DND-41 (cell line): ENCODE measurements around the gene KIAA1328.

ENCODE experiments used
- CTCF ChIP-seq: IDR thresholded peaks from 2 replicates; pipeline ENCODE4 v1.5.1; 2012; ENCODE audit warnings: borderline replicate concordance, low read length, moderate library complexity, mild to moderate bottlenecking; ENCODE audit not compliant: poor library complexity, severe bottlenecking; ENCODE audit errors: extremely low read depth
- EZH2 ChIP-seq: IDR thresholded peaks from 3 replicates; pipeline ENCODE4 v1.6.1; 2012; ENCODE audit warnings: borderline replicate concordance, low read depth, mild to moderate bottlenecking, moderate library complexity, low read length, inconsistent platforms; ENCODE audit not compliant: severe bottlenecking

- no peak for TF ChIP-seq EZH2
- no peak for TF ChIP-seq CTCF
Measured at GRCh38 chr18:37258131-37258530, 429.2 kb downstream of the KIAA1328 start.
